ENCODE measurements around the gene GRM7. TPM values are rescaled to one million over a fixed set of nuclear protein-coding genes. Genes with fewer than 3 reads are reported as not detected.

The GRM7 gene
- total RNA-seq, 1 experiment from 2014 or later: 0.28 TPM

DNA sequence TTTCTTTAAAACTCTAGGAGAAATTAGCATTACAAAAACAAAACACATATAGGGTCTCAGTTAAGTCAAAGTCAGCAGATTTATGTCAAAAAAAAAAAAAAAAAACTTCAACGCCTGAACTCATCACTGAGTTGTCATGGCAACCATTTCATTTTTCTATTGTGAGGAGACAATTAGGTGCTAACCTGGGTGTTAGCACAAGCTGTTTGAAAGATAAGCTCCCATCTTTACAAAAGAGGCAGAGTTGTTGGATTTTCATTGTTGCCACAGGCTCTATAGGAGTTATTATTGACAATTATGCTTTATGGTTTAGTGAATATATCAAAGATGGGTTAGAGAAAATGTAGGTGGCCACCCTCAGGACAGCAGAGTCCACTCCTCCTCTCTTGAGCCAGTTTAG is 806.9 kb downstream of the GRM7 start:
- H3K27me3 ChIP-seq (ENCODE audit: insufficient read depth, low read length): no peaks in the 10 kb centered on the region
- Mint-ChIP-seq H3K4me3 (no peak overlapping the region), H3K4me1 (no peaks in the 10 kb centered on the region), H3K36me3 (ENCODE audit: insufficient read depth in 1 of 3, low read depth in 3 of 3) (no peaks in the 10 kb centered on the region; a peak in 1 of 7 replicates), H3K9me3 (no peaks in the 10 kb centered on the region; a peak in 1 of 5 replicates), H3K27ac (no peak overlapping the region), H3K27me3 (ENCODE audit: low read depth) (no peaks in the 10 kb centered on the region)
- H3K9me3 ChIP-seq (ENCODE audit: control insufficient read depth, low read depth, low read length): no peaks in the 10 kb centered on the region
- no peak overlapping the region for H3K4me2 ChIP-seq (ENCODE audit: insufficient read depth, insufficient read length, low read length)
- no peak overlapping the region for H2AK5ac ChIP-seq (ENCODE audit: insufficient read length, low read length)
- TF ChIP-seq, protein P1, sequence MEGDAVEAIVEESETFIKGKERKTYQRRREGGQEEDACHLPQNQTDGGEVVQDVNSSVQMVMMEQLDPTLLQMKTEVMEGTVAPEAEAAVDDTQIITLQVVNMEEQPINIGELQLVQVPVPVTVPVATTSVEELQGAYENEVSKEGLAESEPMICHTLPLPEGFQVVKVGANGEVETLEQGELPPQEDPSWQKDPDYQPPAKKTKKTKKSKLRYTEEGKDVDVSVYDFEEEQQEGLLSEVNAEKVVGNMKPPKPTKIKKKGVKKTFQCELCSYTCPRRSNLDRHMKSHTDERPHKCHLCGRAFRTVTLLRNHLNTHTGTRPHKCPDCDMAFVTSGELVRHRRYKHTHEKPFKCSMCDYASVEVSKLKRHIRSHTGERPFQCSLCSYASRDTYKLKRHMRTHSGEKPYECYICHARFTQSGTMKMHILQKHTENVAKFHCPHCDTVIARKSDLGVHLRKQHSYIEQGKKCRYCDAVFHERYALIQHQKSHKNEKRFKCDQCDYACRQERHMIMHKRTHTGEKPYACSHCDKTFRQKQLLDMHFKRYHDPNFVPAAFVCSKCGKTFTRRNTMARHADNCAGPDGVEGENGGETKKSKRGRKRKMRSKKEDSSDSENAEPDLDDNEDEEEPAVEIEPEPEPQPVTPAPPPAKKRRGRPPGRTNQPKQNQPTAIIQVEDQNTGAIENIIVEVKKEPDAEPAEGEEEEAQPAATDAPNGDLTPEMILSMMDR (conservative IDR thresholded peaks at IDR 0.05): no peak
- H3K14ac ChIP-seq (ENCODE audit: insufficient read depth, low read length): no peak overlapping the region
- H2BK120ac ChIP-seq (ENCODE audit: low read depth, low read length, poor library complexity, severe bottlenecking): no peak overlapping the region
- no peaks in the 10 kb centered on the region for H3K79me1 ChIP-seq (ENCODE audit: insufficient read depth, low read depth, low read length, poor library complexity, severe bottlenecking)
- H2BK15ac ChIP-seq (ENCODE audit: low read depth, low read length): no peak overlapping the region
- H3K56ac ChIP-seq (ENCODE audit: insufficient read length, low read depth, low read length): no peak overlapping the region
- H3K4me1 ChIP-seq (ENCODE audit: insufficient read depth, low read length): no peaks in the 10 kb centered on the region
- H2BK20ac ChIP-seq (ENCODE audit: low read depth, low read length, poor library complexity, severe bottlenecking): no peak overlapping the region
- H3K23ac ChIP-seq (ENCODE audit: insufficient read length, low read depth, low read length): no peak overlapping the region
- H3K4ac ChIP-seq (ENCODE audit: low read depth, low read length): no peak overlapping the region
- H2AFZ ChIP-seq (ENCODE audit: low read length): no peak overlapping the region
- no peaks in the 10 kb centered on the region for H4K20me1 ChIP-seq (ENCODE audit: control insufficient read depth, insufficient read depth, insufficient read length)
- no peak overlapping the region for H2BK5ac ChIP-seq (ENCODE audit: insufficient read length, low read length)
- no peak overlapping the region for H3K18ac ChIP-seq (ENCODE audit: insufficient read length, low read depth, low read length)
- H4K8ac ChIP-seq (replicated peaks; ENCODE audit: insufficient read length, low read depth, low read length): no peak overlapping the region
- no peaks in the 10 kb centered on the region for H3K23me2 ChIP-seq (ENCODE audit: insufficient read length, low read depth, low read length, poor library complexity, severe bottlenecking)
- no peak overlapping the region for H3T11ph ChIP-seq (ENCODE audit: low read length)
- no peak overlapping the region for H4K91ac ChIP-seq (ENCODE audit: insufficient read length, low read depth, low read length)
- H2BK12ac ChIP-seq (ENCODE audit: insufficient read length, low read depth, low read length): no peak overlapping the region
- no peak overlapping the region for H3K27ac ChIP-seq (ENCODE audit: insufficient read length, low read depth, low read length)
- H3K9ac ChIP-seq (ENCODE audit: extremely low read depth, insufficient read length, low read length): no peak overlapping the region
- no peaks in the 10 kb centered on the region for H3K79me2 ChIP-seq (ENCODE audit: insufficient read depth, low read length)
- no peak overlapping the region for H4K5ac ChIP-seq (ENCODE audit: insufficient read length, low read depth, low read length)
- DNase-seq: no peak
- WGBS (ENCODE audit: extremely low coverage, insufficient read length, low lambda C conversion rate): no CpG with 5 or more reads among the region's 1 CpG
